ENCODE data around the gene DLK1. TPM values are rescaled to one million over a fixed set of nuclear protein-coding genes. Genes with fewer than 3 reads are reported as not detected.

The DLK1 gene
- total RNA-seq, 1 experiment from 2014 or later = 0.69 TPM

DNA sequence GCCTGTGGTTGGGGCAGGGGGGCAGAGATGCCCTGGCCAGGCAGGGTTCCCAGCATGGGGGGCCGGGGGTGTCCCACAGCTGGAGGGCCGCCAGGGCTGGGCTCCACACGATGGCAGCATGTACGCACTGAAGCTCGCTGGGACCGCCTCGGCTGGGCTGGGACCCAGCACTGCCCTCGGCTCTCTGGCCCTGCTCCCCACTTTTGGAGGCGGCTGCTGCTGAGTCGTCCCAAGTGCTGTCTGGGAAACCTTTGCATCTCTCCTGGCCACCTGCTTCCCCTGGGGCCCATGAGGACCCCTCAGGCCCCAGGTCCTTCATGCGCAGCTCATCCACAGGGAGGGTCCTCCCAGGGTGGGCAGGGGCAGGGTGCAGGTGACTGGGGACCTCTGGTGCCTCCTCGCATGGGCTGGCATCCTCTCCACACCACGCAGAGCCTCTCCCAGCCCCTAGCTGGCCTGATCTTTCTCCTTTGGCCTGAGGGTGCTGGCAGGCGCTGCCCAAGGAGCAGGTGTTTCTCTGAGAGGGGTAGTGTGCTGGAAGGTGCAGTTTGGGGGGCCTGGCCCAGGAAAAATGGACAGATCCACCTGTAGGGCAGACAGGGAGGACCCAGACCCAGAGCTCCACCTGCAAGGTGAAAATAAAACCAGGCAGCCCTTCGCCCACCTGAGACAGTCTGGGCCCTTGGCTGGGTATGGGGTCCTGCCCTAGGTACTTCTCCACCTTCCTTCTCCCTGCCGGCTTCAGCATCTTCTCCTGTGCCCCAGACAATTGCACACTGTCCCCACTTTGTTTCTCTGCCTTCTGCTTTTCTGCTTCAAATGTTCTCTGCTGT, 46.9 kb downstream of the DLK1 start:
- ChIA-PET CTCF (interaction anchor here (0.5 kb wide), 1 partner anchor 751 kb away, joined by 7 read pairs; no protein-coding TSS in a partner anchor), POLR2A (no interaction called here)
- DNase-seq (ENCODE audit: low read depth, low spot score) (no peak), ATAC-seq (no peak)
- H3K36me3 ChIP-seq (ENCODE audit: control insufficient read depth, insufficient read depth, low read length) = no peaks in the 10 kb centered on the region
- H3K27ac ChIP-seq (ENCODE audit: low read length) = no peak overlapping the region
- no peaks in the 10 kb centered on the region for H3K4me1 ChIP-seq (ENCODE audit: control insufficient read depth, insufficient read depth, low read length)
- TF ChIP-seq POLR2AphosphoS5 (IDR thresholded peaks at IDR 0.05; ENCODE audit: low read depth, low read length) (no peak), TCF7L2 (IDR thresholded peaks at IDR 0.05; ENCODE audit: low read depth, low read length) (no peak), SIN3A (IDR thresholded peaks at IDR 0.05; ENCODE audit: borderline replicate concordance, insufficient read depth, low read depth, low read length) (no peak)
- TF ChIP-seq, protein P1, sequence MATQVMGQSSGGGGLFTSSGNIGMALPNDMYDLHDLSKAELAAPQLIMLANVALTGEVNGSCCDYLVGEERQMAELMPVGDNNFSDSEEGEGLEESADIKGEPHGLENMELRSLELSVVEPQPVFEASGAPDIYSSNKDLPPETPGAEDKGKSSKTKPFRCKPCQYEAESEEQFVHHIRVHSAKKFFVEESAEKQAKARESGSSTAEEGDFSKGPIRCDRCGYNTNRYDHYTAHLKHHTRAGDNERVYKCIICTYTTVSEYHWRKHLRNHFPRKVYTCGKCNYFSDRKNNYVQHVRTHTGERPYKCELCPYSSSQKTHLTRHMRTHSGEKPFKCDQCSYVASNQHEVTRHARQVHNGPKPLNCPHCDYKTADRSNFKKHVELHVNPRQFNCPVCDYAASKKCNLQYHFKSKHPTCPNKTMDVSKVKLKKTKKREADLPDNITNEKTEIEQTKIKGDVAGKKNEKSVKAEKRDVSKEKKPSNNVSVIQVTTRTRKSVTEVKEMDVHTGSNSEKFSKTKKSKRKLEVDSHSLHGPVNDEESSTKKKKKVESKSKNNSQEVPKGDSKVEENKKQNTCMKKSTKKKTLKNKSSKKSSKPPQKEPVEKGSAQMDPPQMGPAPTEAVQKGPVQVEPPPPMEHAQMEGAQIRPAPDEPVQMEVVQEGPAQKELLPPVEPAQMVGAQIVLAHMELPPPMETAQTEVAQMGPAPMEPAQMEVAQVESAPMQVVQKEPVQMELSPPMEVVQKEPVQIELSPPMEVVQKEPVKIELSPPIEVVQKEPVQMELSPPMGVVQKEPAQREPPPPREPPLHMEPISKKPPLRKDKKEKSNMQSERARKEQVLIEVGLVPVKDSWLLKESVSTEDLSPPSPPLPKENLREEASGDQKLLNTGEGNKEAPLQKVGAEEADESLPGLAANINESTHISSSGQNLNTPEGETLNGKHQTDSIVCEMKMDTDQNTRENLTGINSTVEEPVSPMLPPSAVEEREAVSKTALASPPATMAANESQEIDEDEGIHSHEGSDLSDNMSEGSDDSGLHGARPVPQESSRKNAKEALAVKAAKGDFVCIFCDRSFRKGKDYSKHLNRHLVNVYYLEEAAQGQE (IDR thresholded peaks at IDR 0.05; ENCODE audit: insufficient read depth in 1 of 2, low read depth in 2 of 2, low read length in 1 of 2) = no peak
- TF ChIP-seq, protein P2, sequence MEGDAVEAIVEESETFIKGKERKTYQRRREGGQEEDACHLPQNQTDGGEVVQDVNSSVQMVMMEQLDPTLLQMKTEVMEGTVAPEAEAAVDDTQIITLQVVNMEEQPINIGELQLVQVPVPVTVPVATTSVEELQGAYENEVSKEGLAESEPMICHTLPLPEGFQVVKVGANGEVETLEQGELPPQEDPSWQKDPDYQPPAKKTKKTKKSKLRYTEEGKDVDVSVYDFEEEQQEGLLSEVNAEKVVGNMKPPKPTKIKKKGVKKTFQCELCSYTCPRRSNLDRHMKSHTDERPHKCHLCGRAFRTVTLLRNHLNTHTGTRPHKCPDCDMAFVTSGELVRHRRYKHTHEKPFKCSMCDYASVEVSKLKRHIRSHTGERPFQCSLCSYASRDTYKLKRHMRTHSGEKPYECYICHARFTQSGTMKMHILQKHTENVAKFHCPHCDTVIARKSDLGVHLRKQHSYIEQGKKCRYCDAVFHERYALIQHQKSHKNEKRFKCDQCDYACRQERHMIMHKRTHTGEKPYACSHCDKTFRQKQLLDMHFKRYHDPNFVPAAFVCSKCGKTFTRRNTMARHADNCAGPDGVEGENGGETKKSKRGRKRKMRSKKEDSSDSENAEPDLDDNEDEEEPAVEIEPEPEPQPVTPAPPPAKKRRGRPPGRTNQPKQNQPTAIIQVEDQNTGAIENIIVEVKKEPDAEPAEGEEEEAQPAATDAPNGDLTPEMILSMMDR (IDR thresholded peaks at IDR 0.05) = no peak
- in situ Hi-C loops (cut with HindIII; ENCODE audit: low pct_unique_long_range_greater_than_20kb, low sequenced_read_pairs) (no loop called here), intact Hi-C loops (cut with micrococcal nuclease; ENCODE audit: unreplicated experiment) (no loop called here)
- H3K27me3 ChIP-seq (ENCODE audit: control insufficient read depth, insufficient read depth, low read length) = no peaks in the 10 kb centered on the region
- H3K4me3 ChIP-seq (ENCODE audit: low read depth in 2 of 2, low read length in 2 of 2) = no peak overlapping the region
- no peaks in the 10 kb centered on the region for H3K9me3 ChIP-seq (ENCODE audit: control insufficient read depth, insufficient read depth, low read depth, low read length)
- BruUV-seq (replicated peaks) = no TSS peak

- Histone ChIP-seq H3K4me1 (ENCODE audit: control insufficient read depth, insufficient read depth, low read length) (no peaks in the 10 kb centered on the region), H3K27ac (ENCODE audit: low read length) (no peak overlapping the region), H3K4me3 (ENCODE audit: low read depth in 2 of 2, low read length in 2 of 2) (no peak overlapping the region), H3K36me3 (ENCODE audit: control insufficient read depth, insufficient read depth, low read length) (no peaks in the 10 kb centered on the region), H3K27me3 (ENCODE audit: control insufficient read depth, insufficient read depth, low read length) (no peaks in the 10 kb centered on the region), H3K9me3 (ENCODE audit: control insufficient read depth, insufficient read depth, low read depth, low read length) (no peaks in the 10 kb centered on the region)
- ChIA-PET POLR2A (no interaction called here), CTCF (no interaction called here)
- ATAC-seq (no peak), DNase-seq (ENCODE audit: low read depth, low spot score) (no peak)
- no peak for TF ChIP-seq TCF7L2 (IDR thresholded peaks at IDR 0.05; ENCODE audit: low read depth, low read length)
- intact Hi-C loops (cut with micrococcal nuclease; ENCODE audit: unreplicated experiment) (no loop called here), in situ Hi-C loops (cut with HindIII; ENCODE audit: low pct_unique_long_range_greater_than_20kb, low sequenced_read_pairs) (no loop called here)
- no TSS peak for BruUV-seq (replicated peaks)
Measured at GRCh38 chr14:100774164-100774537, 47.5 kb downstream of the DLK1 start.

GRCh38 chr14:100775351-100775830, 48.7 kb downstream of the DLK1 start:
- H3K36me3 ChIP-seq (ENCODE audit: control insufficient read depth, insufficient read depth, low read length) = no peaks in the 10 kb centered on the region
- TF ChIP-seq, protein P2 (IDR thresholded peaks at IDR 0.05) = no peak
- no peak for TF ChIP-seq TCF7L2 (IDR thresholded peaks at IDR 0.05; ENCODE audit: low read depth, low read length)
- TF ChIP-seq, protein P1 (IDR thresholded peaks at IDR 0.05; ENCODE audit: insufficient read depth in 1 of 2, low read depth in 2 of 2, low read length in 1 of 2) = no peak
- TF ChIP-seq POLR2AphosphoS5 (IDR thresholded peaks at IDR 0.05; ENCODE audit: low read depth, low read length) = no peak
- no peak for TF ChIP-seq SIN3A (IDR thresholded peaks at IDR 0.05; ENCODE audit: borderline replicate concordance, insufficient read depth, low read depth, low read length)
- H3K27me3 ChIP-seq (ENCODE audit: control insufficient read depth, insufficient read depth, low read length) = no peaks in the 10 kb centered on the region
- ChIA-PET POLR2A (no interaction called here), CTCF (no interaction called here)
- in situ Hi-C loops (cut with HindIII; ENCODE audit: low pct_unique_long_range_greater_than_20kb, low sequenced_read_pairs) (no loop called here), intact Hi-C loops (cut with micrococcal nuclease; ENCODE audit: unreplicated experiment) (no loop called here)
- no peak overlapping the region for H3K4me3 ChIP-seq (ENCODE audit: low read depth in 2 of 2, low read length in 2 of 2)
- H3K27ac ChIP-seq (ENCODE audit: low read length) = no peak overlapping the region
- no peaks in the 10 kb centered on the region for H3K9me3 ChIP-seq (ENCODE audit: control insufficient read depth, insufficient read depth, low read depth, low read length)
- no peak for ATAC-seq
- DNase-seq (ENCODE audit: low read depth, low spot score) = no peak
- BruUV-seq (replicated peaks) = no TSS peak
- no peaks in the 10 kb centered on the region for H3K4me1 ChIP-seq (ENCODE audit: control insufficient read depth, insufficient read depth, low read length)

All from Panc1 (cell line).